Midbrain (tissue), 1 donor: Measurements from ENCODE around the gene KSR2.

Experiments used
- DNase-seq: peaks from one replicate; lab custom pipeline; 2025; lab: John Stamatoyannopoulos, UW

Gene KSR2

GRCh38 chr12:117457189-117457588 is 511.6 kb downstream of the KSR2 start:
- no peak for DNase-seq

GRCh38 chr12:117456076-117456475 is 512.7 kb downstream of the KSR2 start:
- no peak for DNase-seq

- DNase-seq: no peak
These were observed 514.8 kb downstream of the KSR2 start for GRCh38 chr12:117453961-117454360.

GRCh38 chr12:117452112-117452511 is 516.7 kb downstream of the KSR2 start:
- DNase-seq: no peak

GRCh38 chr12:117450209-117450608 is 518.6 kb downstream of the KSR2 start:
- no peak for DNase-seq

GRCh38 chr12:117447665-117448366 is 521.0 kb downstream of the KSR2 start:
- DNase-seq: no peak

- DNase-seq: no peak
These were observed 524.0 kb downstream of the KSR2 start for GRCh38 chr12:117444781-117445180.

- DNase-seq: peak; percentile 23
These were observed 527.0 kb downstream of the KSR2 start for GRCh38 chr12:117441751-117442150.

GRCh38 chr12:117440384-117440783 is 528.4 kb downstream of the KSR2 start:
- DNase-seq: no peak

GRCh38 chr12:117439531-117440001 is 529.2 kb downstream of the KSR2 start:
- DNase-seq: no peak

- DNase-seq: no peak
These were observed 530.0 kb downstream of the KSR2 start for GRCh38 chr12:117438809-117439208.

GRCh38 chr12:117437516-117438255 is 531.1 kb downstream of the KSR2 start:
- DNase-seq: peak; percentile 26

- no peak for DNase-seq
These were observed 534.9 kb downstream of the KSR2 start for GRCh38 chr12:117433878-117434277.

GRCh38 chr12:117430246-117430645 is 538.5 kb downstream of the KSR2 start:
- no peak for DNase-seq

- no peak for DNase-seq
These were observed 541.6 kb downstream of the KSR2 start for GRCh38 chr12:117427211-117427610.

- no peak for DNase-seq
These were observed 546.8 kb downstream of the KSR2 start for GRCh38 chr12:117421987-117422386.

GRCh38 chr12:117421068-117421752 is 547.6 kb downstream of the KSR2 start:
- DNase-seq: no peak

GRCh38 chr12:117417004-117417403 is 551.8 kb downstream of the KSR2 start:
- no peak for DNase-seq

GRCh38 chr12:117412465-117413188 is 556.2 kb downstream of the KSR2 start:
- DNase-seq: no peak

- no peak for DNase-seq
These were observed 559.5 kb downstream of the KSR2 start for GRCh38 chr12:117409286-117409685.

GRCh38 chr12:117408161-117408791 is 560.5 kb downstream of the KSR2 start:
- peak; percentile 55 for DNase-seq

- no peak for DNase-seq
These were observed 563.9 kb downstream of the KSR2 start for GRCh38 chr12:117404940-117405339.
